H1 (cell line): Measurements from ENCODE around the gene MRPL4. TPM values are rescaled to one million over a fixed set of nuclear protein-coding genes. Genes with fewer than 3 reads are reported as not detected.

Source experiments
- CTCF ChIA-PET: fragments of 300-600 bp; sonication (Branson Sonifier 250); formaldehyde crosslinking; loops from one replicate; lab custom pipeline; 2021; ENCODE audit not compliant: partially characterized antibody; lab: Charles Lee
- POLR2A ChIA-PET: fragments of 300-600 bp; sonication (Branson Sonifier 250); formaldehyde crosslinking; loops from one replicate; lab custom pipeline; 2021; ENCODE audit warnings: inconsistent platforms; ENCODE audit not compliant: partially characterized antibody; lab: Charles Lee
- DNase-seq, 2 experiments: peaks; one replicate each; pipeline versions ENCODE4 v3.0.0 to v3.0.0-alpha.2; 2010 to 2022; ENCODE audit warnings: low spot score in 2 of 2, low read depth in 1 of 2, mixed read lengths in 1 of 2
- FAIRE-seq: peaks from 2 replicates; lab custom pipeline; 2011; peaks lifted over from hg19 to GRCh38; lab: Jason Lieb, UNC
- H2AFZ ChIP-seq: 2 replicates; pipeline ENCODE4 v1.8.1; 2012; ENCODE audit warnings: low read length, inconsistent platforms
- H2AK5ac ChIP-seq: 2 replicates; pipeline ENCODE4 v1.6.1; 2013; ENCODE audit warnings: low read depth, low read length
- H2BK120ac ChIP-seq: replicated peaks from 2 replicates; pipeline ENCODE3; 2013; ENCODE audit warnings: low read depth, low read length, inconsistent platforms
- H2BK12ac ChIP-seq: 2 replicates; pipeline ENCODE4 v1.6.1; 2013; ENCODE audit warnings: low read depth, low read length
- H2BK15ac ChIP-seq: 2 replicates; pipeline ENCODE4 v1.6.1; 2013; ENCODE audit warnings: low read length
- H2BK20ac ChIP-seq: 2 replicates; pipeline ENCODE4 v1.6.1; 2013; ENCODE audit warnings: low read length
- H2BK5ac ChIP-seq: 2 replicates; pipeline ENCODE4 v1.6.1; 2013; ENCODE audit warnings: low read depth, low read length
- H3K14ac ChIP-seq: 2 replicates; pipeline ENCODE4 v1.6.1; 2013; ENCODE audit warnings: inconsistent platforms; ENCODE audit not compliant: insufficient read length
- H3K18ac ChIP-seq: 2 replicates; pipeline ENCODE4 v1.6.1; 2013; ENCODE audit warnings: low read length; ENCODE audit errors: extremely low read depth
- H3K23ac ChIP-seq: 2 replicates; pipeline ENCODE4 v1.6.1; 2013; ENCODE audit warnings: inconsistent platforms; ENCODE audit not compliant: insufficient read length
- H3K23me2 ChIP-seq: 2 replicates; pipeline ENCODE4 v1.6.1; 2013; ENCODE audit warnings: low read depth, low read length
- H3K27ac ChIP-seq: 2 replicates; pipeline ENCODE4 v1.6.1; 2011; ENCODE audit warnings: low read depth, low read length, inconsistent platforms
- H3K27me3 ChIP-seq, 4 experiments: replicated peaks in 1 of 4; 1 replicate in 1 of 4; 2 replicates in 3 of 4; pipeline versions ENCODE4 v1.6.1 to v1.8.1; 2011 to 2013; ENCODE audit warnings: low read length in 3 of 4, mild to moderate bottlenecking in 3 of 4, inconsistent platforms in 2 of 4, mixed read lengths in 2 of 4, moderate library complexity in 1 of 4; ENCODE audit not compliant: control insufficient read depth in 3 of 4, insufficient read depth in 3 of 4; ENCODE audit errors: extremely low read depth in 1 of 4
- H3K36me3 ChIP-seq, 4 experiments: 2 replicates each; pipeline versions ENCODE4 v1.6.1 to v1.8.1; 2011 to 2013; ENCODE audit warnings: mild to moderate bottlenecking in 4 of 4, low read length in 3 of 4, moderate library complexity in 2 of 4, control low read depth in 1 of 4, inconsistent platforms in 1 of 4; ENCODE audit not compliant: insufficient read depth in 4 of 4, control insufficient read depth in 2 of 4
- H3K4ac ChIP-seq: replicated peaks from 2 replicates; pipeline ENCODE3; 2013; ENCODE audit warnings: low read length, low read depth, mixed read lengths, inconsistent platforms; ENCODE audit not compliant: insufficient read length
- H3K4me1 ChIP-seq, 4 experiments: replicated peaks in 1 of 4; 1 replicate in 1 of 4; 2 replicates in 3 of 4; pipeline versions ENCODE4 v1.6.1 to v1.8.1; 2011 to 2013; ENCODE audit warnings: low read length in 3 of 4, inconsistent platforms in 2 of 4, mixed read lengths in 1 of 4; ENCODE audit not compliant: insufficient read depth in 4 of 4, control insufficient read depth in 3 of 4
- H3K4me2 ChIP-seq, 2 experiments: 2 replicates each; pipeline versions ENCODE4 v1.6.1 to v1.8.1; 2011 to 2013; ENCODE audit warnings: low read depth in 2 of 2, low read length in 2 of 2, control low read depth in 1 of 2, inconsistent platforms in 1 of 2, mild to moderate bottlenecking in 1 of 2; ENCODE audit not compliant: insufficient read depth in 1 of 2
- H3K4me3 ChIP-seq, 4 experiments: fragments of 200-600, 300-600 bp in 1 of 4; sonication (generic), shearing (Covaris generic), sonication (Bioruptor Twin) in 1 of 4; 2 replicates each; pipeline versions ENCODE4 v1.5.1 to v1.8.1; 2011 to 2016; ENCODE audit warnings: low read length in 4 of 4, low read depth in 3 of 4, control low read depth in 2 of 4, inconsistent platforms in 2 of 4, mild to moderate bottlenecking in 2 of 4, mixed read lengths in 1 of 4, moderate library complexity in 1 of 4; ENCODE audit not compliant: insufficient read depth in 2 of 4; ENCODE audit errors: extremely low read depth in 1 of 4
- H3K56ac ChIP-seq: replicated peaks from 2 replicates; pipeline ENCODE3; 2013; ENCODE audit warnings: low read depth, mild to moderate bottlenecking, mixed read lengths, low read length, inconsistent platforms; ENCODE audit not compliant: insufficient read length
- H3K79me1 ChIP-seq: 2 replicates; pipeline ENCODE4 v1.6.1; 2013; ENCODE audit warnings: low read depth, low read length, control low read depth
- H3K79me2 ChIP-seq, 2 experiments: 2 replicates each; pipeline versions ENCODE4 v1.6.1 to v1.8.1; 2012 to 2013; ENCODE audit warnings: low read length in 2 of 2, mild to moderate bottlenecking in 2 of 2, inconsistent platforms in 1 of 2; ENCODE audit not compliant: insufficient read depth in 2 of 2, control insufficient read depth in 1 of 2
- H3K9ac ChIP-seq, 4 experiments: replicated peaks in 1 of 4; 1 replicate in 1 of 4; 2 replicates in 3 of 4; pipeline versions ENCODE4 v1.6.1 to v1.8.1; 2011 to 2013; ENCODE audit warnings: low read depth in 3 of 4, low read length in 3 of 4, control low read depth in 2 of 4, mild to moderate bottlenecking in 2 of 4, moderate library complexity in 2 of 4, inconsistent platforms in 1 of 4; ENCODE audit errors: extremely low read depth in 1 of 4
- H3K9me3 ChIP-seq, 2 experiments: 2 replicates each; pipeline versions ENCODE4 v1.6.1 to v1.8.1; 2012 to 2013; ENCODE audit warnings: mild to moderate bottlenecking in 2 of 2, moderate library complexity in 2 of 2, control low read depth in 1 of 2, inconsistent platforms in 1 of 2, low read depth in 1 of 2, low read length in 1 of 2, mixed read lengths in 1 of 2; ENCODE audit not compliant: insufficient read depth in 2 of 2
- H4K20me1 ChIP-seq, 2 experiments: replicated peaks in 1 of 2; 2 replicates each; pipeline versions ENCODE3 to v1.8.1; 2011 to 2013; ENCODE audit warnings: inconsistent platforms in 2 of 2, low read length in 2 of 2, mild to moderate bottlenecking in 1 of 2; ENCODE audit not compliant: insufficient read depth in 2 of 2, control insufficient read depth in 1 of 2
- H4K5ac ChIP-seq: 2 replicates; pipeline ENCODE4 v1.6.1; 2013; ENCODE audit warnings: low read length, low read depth, mixed read lengths, inconsistent platforms; ENCODE audit not compliant: insufficient read length
- H4K8ac ChIP-seq: 2 replicates; pipeline ENCODE4 v1.8.0; 2013; ENCODE audit warnings: mild to moderate bottlenecking, moderate library complexity, low read length, inconsistent platforms; ENCODE audit not compliant: insufficient read depth; ENCODE audit errors: extremely low read depth
- H4K91ac ChIP-seq: replicated peaks from 2 replicates; pipeline ENCODE3; 2013; ENCODE audit warnings: low read length, mixed read lengths, inconsistent platforms; ENCODE audit not compliant: insufficient read length
- CEBPB ChIP-seq: IDR thresholded peaks from 2 replicates; pipeline ENCODE4 v1.6.1; 2012; ENCODE audit warnings: low read depth, low read length
- CHD2 ChIP-seq: IDR thresholded peaks from 2 replicates; pipeline ENCODE4 v1.6.1; 2012; ENCODE audit warnings: low read length, improper control_type of control experiment
- EP300 ChIP-seq, 2 experiments: IDR thresholded peaks; 1 replicate in 1 of 2; 2 replicates in 1 of 2; pipeline ENCODE4 v1.6.1; 2011 to 2012; ENCODE audit warnings: low read depth in 2 of 2, low read length in 2 of 2, mild to moderate bottlenecking in 2 of 2, borderline replicate concordance in 1 of 2, inconsistent platforms in 1 of 2, moderate library complexity in 1 of 2
- RNF2 ChIP-seq: fragments of 200-900, 300-1000 bp; sonication (generic); IDR thresholded peaks from 2 replicates; pipeline ENCODE4 v1.7.1; 2016; ENCODE audit warnings: borderline replicate concordance, low read depth, mild to moderate bottlenecking, antibody characterized with exemption, low read length; ENCODE audit not compliant: poor library complexity, severe bottlenecking; ENCODE audit errors: missing control alignments
- SIN3A ChIP-seq, 2 experiments: IDR thresholded peaks in 1 of 2; conservative IDR thresholded peaks in 1 of 2; 2 replicates each; pipeline ENCODE4 v1.6.1; 2011 to 2012; ENCODE audit warnings: low read length in 2 of 2, improper control_type of control experiment in 1 of 2, low read depth in 1 of 2, mild to moderate bottlenecking in 1 of 2
- SRF ChIP-seq: IDR thresholded peaks from 2 replicates; pipeline ENCODE4 v1.6.1; 2011; ENCODE audit warnings: mild to moderate bottlenecking, low read depth, low read length, moderate library complexity
- YY1 ChIP-seq: IDR thresholded peaks from 2 replicates; pipeline ENCODE4 v1.6.1; 2011; ENCODE audit warnings: low read depth, mild to moderate bottlenecking, low read length
- WGBS, 2 experiments: shearing (Covaris generic) in 1 of 2; methylation state at CpG; one replicate each; pipeline versions ENCODE4 v1.1.6 to v1.1.7; 2013 to 2015; ENCODE audit warnings: low lambda C conversion rate in 2 of 2, mixed read lengths in 2 of 2, inconsistent platforms in 1 of 2, low coverage in 1 of 2, missing lambda C conversion rate in 1 of 2; ENCODE audit not compliant: insufficient replicate concordance in 2 of 2, insufficient coverage in 1 of 2, insufficient read length in 1 of 2; ENCODE audit errors: extremely low coverage in 1 of 2, missing lambda C conversion rate in 1 of 2; 5-methylcytosine and 5-hydroxymethylcytosine counted together
- polyA plus RNA-seq, 7 experiments: library from polyadenylated mRNA; depleted of rRNA in 3 of 7; stranded (reverse) in 5 of 7; unstranded in 2 of 7; fragments of >200 nt in 5 of 7; fragments of 200-250 nt in 2 of 7; gene quantifications; 1 replicate in 5 of 7; 2 replicates in 1 of 7; 4 replicates in 1 of 7; pipeline versions ENCODE4 v1.2.1 to v1.2.3, GENCODE V29; 2011 to 2013; ENCODE audit warnings: missing spikeins in 2 of 7, mixed read lengths in 2 of 7
- total RNA-seq: library from RNA; stranded (reverse); fragmentation: NEBNext Ultra II Directional; extraction: Animal tissue kit (Norgen Biotek cat#: 25700); gene quantifications from 2 replicates; pipeline ENCODE4 v1.2.1, GENCODE V29; 2021
- TF ChIP-seq, protein P1 (sequence below): IDR thresholded peaks from 2 replicates; pipeline ENCODE4 v1.6.1; 2012; ENCODE audit warnings: inconsistent platforms
- TF ChIP-seq, protein P2 (sequence below), 3 experiments: IDR thresholded peaks; 1 replicate in 2 of 3; 2 replicates in 1 of 3; pipeline versions ENCODE4 v1.5.1 to v1.6.1; 2011; ENCODE audit warnings: low read length in 3 of 3, mild to moderate bottlenecking in 3 of 3, inconsistent platforms in 2 of 3, low read depth in 1 of 3, moderate library complexity in 1 of 3; ENCODE audit not compliant: insufficient read depth in 1 of 3; ENCODE audit errors: control extremely low read depth in 1 of 3

MRPL4 gene
- total and polyA plus RNA-seq, 2 of the 8 experiments (the other 6 are each of a cell fraction or from before 2014, with no cell fraction given), result 82.3 to 187 TPM

DNA sequence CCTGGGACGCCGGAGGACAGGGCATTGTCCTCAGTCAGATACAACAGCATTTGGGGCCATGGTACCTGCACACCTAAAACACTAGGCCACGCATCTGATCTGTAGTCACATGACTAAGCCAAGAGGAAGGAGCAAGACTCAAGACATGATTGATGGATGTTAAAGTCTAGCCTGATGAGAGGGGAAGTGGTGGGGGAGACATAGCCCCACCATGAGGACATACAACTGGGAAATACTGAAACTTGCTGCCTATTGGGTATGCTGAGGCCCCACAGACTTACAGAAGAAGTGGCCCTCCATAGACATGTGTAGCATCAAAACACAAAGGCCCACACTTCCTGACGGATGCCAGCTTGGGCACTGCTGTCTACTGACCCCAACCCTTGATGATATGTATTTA, 33.4 kb downstream of the MRPL4 start:
- no peak overlapping the region for H4K5ac ChIP-seq
- WGBS, 2 experiments, result 85% methylated on average over 4 of the region's 4 CpGs; no CpG with 5 or more reads in 1 of the 2 experiments
- H3K79me1 ChIP-seq, result no peaks in the 10 kb centered on the region; the same call in 1 of the 2 replicates
- no peaks in the 10 kb centered on the region for H3K9me3 ChIP-seq
- H4K91ac ChIP-seq, result no peak overlapping the region
- no peak overlapping the region; the same call in 1 of the 2 replicates for H4K8ac ChIP-seq
- peaks cover 16% of the 10 kb centered on the region; the same call in 1 of the 2 replicates for H3K23me2 ChIP-seq
- H2BK120ac ChIP-seq, result no peak overlapping the region
- peaks cover 0 to 3% of the 10 kb centered on the region in 2 experiments for H4K20me1 ChIP-seq
- peaks cover 0 to 21% (median 11%) of the 10 kb centered on the region in 4 experiments; a peak in 6 of 7 replicates for H3K4me1 ChIP-seq
- H3K36me3 ChIP-seq, result no peaks in the 10 kb centered on the region
- ChIA-PET CTCF (interaction anchor here (0.5 to 11.6 kb wide), 7 partner anchors 9 to 171 kb away, joined by 3 to 94 read pairs (median 4); partner anchors contain the start of gene ICAM1), POLR2A (interaction anchor here (0.7 to 2.7 kb wide), 4 partner anchors 10 to 46 kb away, joined by 3 to 16 read pairs (median 6); partner anchors contain the start of gene ICAM1)
- no peak for DNase-seq
- H2BK12ac ChIP-seq, result no peak overlapping the region
- no peak overlapping the region for H3K9ac ChIP-seq
- no peak overlapping the region for H2BK5ac ChIP-seq
- H3K56ac ChIP-seq, result no peak overlapping the region
- no peak overlapping the region for H3K27ac ChIP-seq
- no peak overlapping the region for H3K4me3 ChIP-seq
- no peak overlapping the region for H3K4me2 ChIP-seq
- no peak for FAIRE-seq
- H2AK5ac ChIP-seq, result no peak overlapping the region
- H3K79me2 ChIP-seq, result no peaks in the 10 kb centered on the region
- H3K18ac ChIP-seq, result no peak overlapping the region
- H3K27me3 ChIP-seq, result peaks cover 17 to 37% (median 27%) of the 10 kb centered on the region in 4 experiments
- no peak overlapping the region for H2AFZ ChIP-seq
- H3K4ac ChIP-seq, result no peak overlapping the region
- no peak overlapping the region for H2BK15ac ChIP-seq
- H3K23ac ChIP-seq, result no peak overlapping the region
- H2BK20ac ChIP-seq, result no peak overlapping the region
- H3K14ac ChIP-seq, result no peak overlapping the region
- TF ChIP-seq EP300 (IDR thresholded peaks at IDR 0.05; ENCODE audit: borderline replicate concordance in 1 of 2, low read depth in 2 of 2, low read length in 2 of 2), result no peak
- TF ChIP-seq YY1, result no peak
- TF ChIP-seq CHD2, result no peak
- TF ChIP-seq RNF2, result no peak
- no peak for TF ChIP-seq SRF
- TF ChIP-seq, protein P1, sequence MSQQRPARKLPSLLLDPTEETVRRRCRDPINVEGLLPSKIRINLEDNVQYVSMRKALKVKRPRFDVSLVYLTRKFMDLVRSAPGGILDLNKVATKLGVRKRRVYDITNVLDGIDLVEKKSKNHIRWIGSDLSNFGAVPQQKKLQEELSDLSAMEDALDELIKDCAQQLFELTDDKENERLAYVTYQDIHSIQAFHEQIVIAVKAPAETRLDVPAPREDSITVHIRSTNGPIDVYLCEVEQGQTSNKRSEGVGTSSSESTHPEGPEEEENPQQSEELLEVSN, result no peak
- TF ChIP-seq, protein P2, sequence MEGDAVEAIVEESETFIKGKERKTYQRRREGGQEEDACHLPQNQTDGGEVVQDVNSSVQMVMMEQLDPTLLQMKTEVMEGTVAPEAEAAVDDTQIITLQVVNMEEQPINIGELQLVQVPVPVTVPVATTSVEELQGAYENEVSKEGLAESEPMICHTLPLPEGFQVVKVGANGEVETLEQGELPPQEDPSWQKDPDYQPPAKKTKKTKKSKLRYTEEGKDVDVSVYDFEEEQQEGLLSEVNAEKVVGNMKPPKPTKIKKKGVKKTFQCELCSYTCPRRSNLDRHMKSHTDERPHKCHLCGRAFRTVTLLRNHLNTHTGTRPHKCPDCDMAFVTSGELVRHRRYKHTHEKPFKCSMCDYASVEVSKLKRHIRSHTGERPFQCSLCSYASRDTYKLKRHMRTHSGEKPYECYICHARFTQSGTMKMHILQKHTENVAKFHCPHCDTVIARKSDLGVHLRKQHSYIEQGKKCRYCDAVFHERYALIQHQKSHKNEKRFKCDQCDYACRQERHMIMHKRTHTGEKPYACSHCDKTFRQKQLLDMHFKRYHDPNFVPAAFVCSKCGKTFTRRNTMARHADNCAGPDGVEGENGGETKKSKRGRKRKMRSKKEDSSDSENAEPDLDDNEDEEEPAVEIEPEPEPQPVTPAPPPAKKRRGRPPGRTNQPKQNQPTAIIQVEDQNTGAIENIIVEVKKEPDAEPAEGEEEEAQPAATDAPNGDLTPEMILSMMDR (IDR thresholded peaks at IDR 0.05; ENCODE audit: control extremely low read depth in 1 of 3, insufficient read depth in 1 of 3, low read depth in 1 of 3, low read length in 3 of 3), result no peak
- TF ChIP-seq SIN3A (conservative IDR thresholded peaks at IDR 0.05 in 1 of 2, IDR thresholded peaks at IDR 0.05 in 1 of 2; ENCODE audit: low read depth in 1 of 2, low read length in 2 of 2), result no peak
- no peak for TF ChIP-seq CEBPB
